Neural progenitor cell (in vitro differentiated cells): Measurements from ENCODE around the gene KRTAP10-3.

ENCODE experiments used
- EZH2 ChIP-seq: fragments of 200-600 bp; sonication (generic); IDR thresholded peaks from 2 replicates; pipeline ENCODE4 v1.6.1; 2017; ENCODE audit warnings: antibody characterized with exemption, mild to moderate bottlenecking, moderate library complexity
- TF ChIP-seq, protein P1 (sequence below): fragments of 200-600 bp; sonication (generic); IDR thresholded peaks from 2 replicates; pipeline ENCODE4 v1.5.1; 2017; ENCODE audit warnings: antibody characterized with exemption, mild to moderate bottlenecking

GRCh38 chr21:44551340-44551961 lies 7.1 kb downstream of the KRTAP10-3 start, which contains the start of gene KRTAP10-2:
- TF ChIP-seq, protein P1, sequence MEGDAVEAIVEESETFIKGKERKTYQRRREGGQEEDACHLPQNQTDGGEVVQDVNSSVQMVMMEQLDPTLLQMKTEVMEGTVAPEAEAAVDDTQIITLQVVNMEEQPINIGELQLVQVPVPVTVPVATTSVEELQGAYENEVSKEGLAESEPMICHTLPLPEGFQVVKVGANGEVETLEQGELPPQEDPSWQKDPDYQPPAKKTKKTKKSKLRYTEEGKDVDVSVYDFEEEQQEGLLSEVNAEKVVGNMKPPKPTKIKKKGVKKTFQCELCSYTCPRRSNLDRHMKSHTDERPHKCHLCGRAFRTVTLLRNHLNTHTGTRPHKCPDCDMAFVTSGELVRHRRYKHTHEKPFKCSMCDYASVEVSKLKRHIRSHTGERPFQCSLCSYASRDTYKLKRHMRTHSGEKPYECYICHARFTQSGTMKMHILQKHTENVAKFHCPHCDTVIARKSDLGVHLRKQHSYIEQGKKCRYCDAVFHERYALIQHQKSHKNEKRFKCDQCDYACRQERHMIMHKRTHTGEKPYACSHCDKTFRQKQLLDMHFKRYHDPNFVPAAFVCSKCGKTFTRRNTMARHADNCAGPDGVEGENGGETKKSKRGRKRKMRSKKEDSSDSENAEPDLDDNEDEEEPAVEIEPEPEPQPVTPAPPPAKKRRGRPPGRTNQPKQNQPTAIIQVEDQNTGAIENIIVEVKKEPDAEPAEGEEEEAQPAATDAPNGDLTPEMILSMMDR: no peak
- no peak for TF ChIP-seq EZH2
